GM19238 (cell line): ENCODE measurements around the gene LGALS4.
A peak's percentile ranks its signal among the peaks of the same experiment; 100 is the strongest.
"Not testable (repeated sequence)": the region's sequence is repeated elsewhere in the genome, so short reads cannot be mapped to it uniquely, and the experiment has no call there.

ENCODE experiments used
- DNase-seq: peaks from one replicate; pipeline ENCODE4 v3.0.0; 2011; ENCODE audit warnings: low spot score; ENCODE audit not compliant: insufficient read length

The LGALS4 gene

DNA sequence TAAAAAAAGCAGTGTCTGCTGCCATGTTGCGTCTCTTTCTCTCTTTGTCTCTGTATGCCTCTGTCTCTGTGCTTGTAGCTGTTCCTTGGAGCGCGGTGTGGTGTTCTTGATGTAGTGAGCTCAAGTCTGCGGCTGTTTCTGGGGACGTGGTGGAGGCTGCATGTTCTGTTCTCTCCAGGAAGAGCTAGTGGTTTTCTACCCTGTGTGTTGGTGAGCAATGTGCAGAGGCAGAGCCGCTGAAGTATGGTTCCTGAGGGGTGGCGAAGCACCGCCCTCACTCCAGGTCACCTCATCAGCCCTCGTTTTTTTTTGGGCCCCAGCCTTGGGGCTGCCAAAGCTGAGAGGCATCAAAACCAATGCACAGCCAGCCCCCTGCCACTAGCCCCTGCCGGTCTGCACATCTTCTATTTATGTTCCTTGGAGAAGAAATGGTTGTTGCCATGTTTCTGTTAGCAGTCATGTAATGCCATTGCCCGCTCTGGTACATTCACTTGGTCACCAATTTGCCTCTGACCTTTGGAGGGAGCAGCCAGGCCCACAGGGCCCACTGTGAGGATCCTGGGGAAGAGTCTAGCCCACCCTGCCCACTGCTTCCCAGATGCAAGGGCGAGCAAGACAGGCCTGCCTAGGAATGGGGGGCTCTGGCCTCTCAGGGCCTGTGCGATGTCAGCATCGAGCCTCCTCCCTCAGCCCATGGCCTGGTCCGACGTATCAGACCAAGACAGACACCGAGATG lies 29.9 kb upstream of the LGALS4 start:
- DNase-seq, result no peak

DNA sequence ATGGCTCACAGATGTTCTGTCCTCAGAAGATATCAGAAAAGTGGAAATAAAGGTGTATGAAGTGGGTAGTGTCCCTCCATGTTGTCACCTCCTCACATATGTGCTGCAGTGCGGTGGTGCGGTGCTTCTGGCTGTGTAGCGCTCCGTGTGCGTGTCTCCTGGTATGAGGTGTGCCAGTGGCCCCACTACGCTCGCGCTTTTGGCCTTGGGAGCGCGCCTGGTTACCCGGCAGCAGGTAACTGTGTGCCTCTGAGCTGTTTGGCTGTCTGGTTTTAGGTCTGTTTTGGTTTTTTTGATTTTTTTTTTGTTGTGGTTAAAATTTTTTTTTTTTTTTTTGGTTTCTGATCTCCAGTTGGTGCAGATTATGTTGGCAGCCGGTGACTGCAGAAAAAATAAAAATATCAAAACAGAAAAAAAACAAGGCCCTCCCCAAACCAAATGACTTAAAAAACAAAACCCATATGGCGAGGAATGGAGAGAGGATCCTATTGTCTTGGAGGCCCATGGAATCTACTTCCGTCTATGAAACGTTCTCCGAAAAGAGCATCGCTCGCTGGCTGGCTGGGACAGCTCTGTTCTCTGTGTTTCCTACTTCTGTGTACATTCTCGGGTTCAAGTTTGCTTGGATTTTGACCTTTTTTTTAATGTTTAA lies 29.2 kb upstream of the LGALS4 start:
- no peak for DNase-seq

GRCh38 chr19:38841180-38841766 lies 28.5 kb upstream of the LGALS4 start:
- no peak for DNase-seq

- no peak for DNase-seq
Measured at GRCh38 chr19:38840583-38840968, 27.8 kb upstream of the LGALS4 start.

- DNase-seq, result no peak
Measured at GRCh38 chr19:38839816-38840582, 27.3 kb upstream of the LGALS4 start.

- DNase-seq, result no peak
Measured at GRCh38 chr19:38838986-38839761, 26.4 kb upstream of the LGALS4 start.

DNA sequence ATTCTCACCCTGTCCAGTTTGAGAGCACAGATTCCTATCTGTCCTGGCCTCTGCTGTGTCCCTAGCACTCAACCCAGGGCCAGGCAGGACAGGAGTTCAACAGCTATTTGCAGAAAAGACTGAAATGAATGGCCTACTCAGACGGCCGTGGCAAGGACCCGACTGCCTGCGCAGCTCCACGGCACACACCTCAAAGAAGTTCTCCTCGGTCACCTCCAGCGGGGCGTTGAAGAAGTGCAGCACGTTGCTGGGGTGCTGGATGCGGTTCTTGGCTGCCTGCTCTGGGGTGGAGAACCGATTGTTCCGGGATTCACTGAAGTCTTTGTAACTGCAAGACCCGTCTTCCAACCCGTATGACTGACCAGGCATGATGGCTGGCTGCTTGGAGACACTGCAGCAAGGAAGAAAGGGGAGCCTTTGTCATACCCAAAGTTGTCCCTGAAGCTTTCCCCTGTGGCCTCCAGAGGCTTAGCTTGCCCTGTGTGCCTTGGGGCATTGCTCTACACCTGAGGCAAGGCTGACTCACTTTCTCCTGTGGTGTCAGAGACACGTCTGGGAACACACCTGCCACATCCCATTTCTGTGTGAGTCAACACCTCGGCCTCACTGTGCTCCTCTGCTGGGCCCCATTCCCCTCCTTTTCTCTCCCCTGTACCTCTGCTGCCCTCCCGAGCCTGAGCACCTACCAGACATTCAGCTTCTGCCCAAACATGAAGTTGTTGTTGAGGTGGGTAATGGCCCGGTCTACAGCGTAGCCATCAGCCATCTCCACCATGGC lies 25.7 kb upstream of the LGALS4 start:
- no peak for DNase-seq

DNA sequence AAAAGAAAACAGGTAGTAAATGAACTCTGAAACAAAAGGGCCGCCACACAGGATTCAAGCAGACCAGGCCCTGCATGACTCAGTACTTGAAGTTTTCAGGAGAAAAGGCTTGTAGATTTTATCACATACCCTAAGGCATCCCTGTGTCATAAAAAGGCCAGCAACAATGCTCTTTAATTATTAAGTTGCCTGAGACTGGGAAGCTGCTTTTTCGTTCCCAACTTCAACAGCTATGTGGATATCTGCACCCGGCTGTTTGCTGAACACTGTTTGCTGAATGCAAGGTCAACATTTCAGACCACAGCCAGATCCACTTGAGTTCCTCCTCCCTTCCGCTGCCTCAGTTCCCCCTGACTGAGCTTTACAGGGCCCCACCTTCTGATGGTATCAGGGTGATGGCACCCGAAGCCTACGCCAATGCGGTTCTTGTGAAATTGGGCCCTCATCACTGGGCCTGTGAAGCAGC lies 24.9 kb upstream of the LGALS4 start:
- DNase-seq, result no peak

GRCh38 chr19:38836983-38837626 lies 24.4 kb upstream of the LGALS4 start:
- DNase-seq, result no peak

- no peak for DNase-seq
Measured at GRCh38 chr19:38836159-38836982, 23.6 kb upstream of the LGALS4 start.

- no peak for DNase-seq
Measured at GRCh38 chr19:38834590-38834989, 21.8 kb upstream of the LGALS4 start.

GRCh38 chr19:38834104-38834490 lies 21.4 kb upstream of the LGALS4 start:
- no peak for DNase-seq

- DNase-seq, result no peak
Measured at GRCh38 chr19:38833092-38833425, 20.3 kb upstream of the LGALS4 start.

GRCh38 chr19:38831142-38831605 lies 18.4 kb upstream of the LGALS4 start:
- DNase-seq, result peak; percentile 74

GRCh38 chr19:38830039-38830733 lies 17.4 kb upstream of the LGALS4 start:
- DNase-seq, result no peak

DNA sequence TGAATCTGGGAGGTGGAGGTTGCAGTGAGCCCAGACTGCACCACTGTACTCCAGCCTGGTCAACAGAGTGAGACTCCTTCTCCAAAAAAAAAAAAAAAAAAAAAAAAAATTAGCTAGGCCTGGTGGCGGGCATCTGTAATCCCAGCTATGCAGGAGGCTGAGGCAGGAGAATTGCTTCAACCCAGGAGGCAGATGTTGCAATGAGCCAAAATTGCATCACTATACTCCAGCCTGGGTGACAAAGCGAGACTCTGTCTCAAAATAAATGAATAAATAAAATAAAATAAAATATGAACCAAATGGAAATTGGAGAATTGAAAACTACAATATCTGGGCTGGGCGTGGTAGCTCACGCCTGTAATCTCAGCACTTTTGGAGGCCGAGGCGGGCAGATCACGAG lies 16.5 kb upstream of the LGALS4 start:
- DNase-seq, result not testable (repeated sequence)

GRCh38 chr19:38826856-38827551 lies 14.3 kb upstream of the LGALS4 start:
- no peak for DNase-seq

DNA sequence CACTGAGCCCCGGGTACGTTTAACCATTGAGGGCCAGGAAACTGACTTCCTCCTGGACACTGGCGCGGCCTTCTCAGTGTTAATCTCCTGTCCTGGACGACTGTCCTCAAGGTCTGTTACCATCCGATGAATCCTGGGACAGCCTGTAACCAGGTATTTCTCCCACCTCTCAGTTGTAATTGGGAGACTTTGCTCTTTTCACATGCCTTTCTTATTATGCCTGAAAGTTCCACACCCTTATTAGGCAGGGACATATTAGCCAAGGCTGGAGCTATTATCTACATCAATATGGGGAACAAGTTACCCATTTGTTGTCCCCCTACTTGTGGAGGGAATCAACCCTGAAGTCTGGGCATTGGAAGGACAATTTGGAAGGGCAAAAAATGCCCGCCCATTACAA lies 13.2 kb upstream of the LGALS4 start:
- not testable (repeated sequence) for DNase-seq
